Thoracic aorta (tissue), 2 donors: ENCODE measurements around the gene CYB5R2. TPM values are rescaled to one million over a fixed set of nuclear protein-coding genes. Genes with fewer than 3 reads are reported as not detected.

Experiments
- ATAC-seq: fragments of 150-250 bp; one replicate; pipeline ENCODE4 v1.8.0; 2017; ENCODE audit warnings: low read depth; ENCODE audit not compliant: insufficient number of reproducible peaks, low FRiP score
- DNase-seq: peaks from one replicate; pipeline ENCODE4 v3.0.0-alpha.2; 2020; ENCODE audit warnings: low spot score
- H3K27ac ChIP-seq, 2 donors: fragments of 200-600 bp; sonication (generic); 1 replicate in 1 of 2; 2 replicates in 1 of 2; pipeline ENCODE4 v1.5.1; 2016; ENCODE audit warnings: mild to moderate bottlenecking in 2 of 2, moderate library complexity in 2 of 2
- H3K27me3 ChIP-seq: fragments of 200-600 bp; sonication (generic); replicated peaks from 2 replicates; pipeline ENCODE4 v1.6.0; 2016; ENCODE audit warnings: mild to moderate bottlenecking; ENCODE audit not compliant: insufficient read depth
- H3K36me3 ChIP-seq: fragments of 200-600 bp; sonication (generic); one replicate; pipeline ENCODE4 v1.5.1; 2016
- H3K4me1 ChIP-seq, 2 donors: fragments of 200-600 bp; sonication (generic); 1 replicate in 1 of 2; 2 replicates in 1 of 2; pipeline versions ENCODE4 v1.5.1 to v1.6.0; 2016; ENCODE audit warnings: low read depth in 2 of 2, mild to moderate bottlenecking in 1 of 2; ENCODE audit not compliant: control insufficient read depth in 1 of 2
- H3K4me3 ChIP-seq: fragments of 200-600 bp; sonication (generic); 2 replicates; pipeline ENCODE4 v1.5.1; 2016; ENCODE audit warnings: mild to moderate bottlenecking
- H3K9me3 ChIP-seq: fragments of 200-600 bp; sonication (generic); 2 replicates; pipeline ENCODE4 v1.5.1; 2016
- CTCF ChIP-seq: fragments of 200-600 bp; sonication (generic); IDR thresholded peaks from one replicate; pipeline ENCODE4 v1.5.1; 2019; ENCODE audit warnings: antibody characterized with exemption
- total RNA-seq, 2 donors: library from RNA; depleted of rRNA; stranded (reverse); fragments of >200 nt; gene quantifications; one replicate each; pipeline versions ENCODE4 v1.1.0 to v1.2.3, GENCODE V29; 2016

Gene CYB5R2
- total RNA-seq, 2 donors from 2014 or later: 12.6 to 21.3 TPM

GRCh38 chr11:7621554-7621953 is 51.7 kb downstream of the CYB5R2 start:
- DNase-seq (no peak), ATAC-seq (no peak)
- no peak overlapping the region for H3K4me3 ChIP-seq
- no peak for TF ChIP-seq CTCF
- peaks cover 22% of the 10 kb centered on the region for H3K36me3 ChIP-seq
- no peak overlapping the region for H3K27ac ChIP-seq
- H3K9me3 ChIP-seq: no peaks in the 10 kb centered on the region
- H3K4me1 ChIP-seq: no peaks in the 10 kb centered on the region
- H3K27me3 ChIP-seq: no peaks in the 10 kb centered on the region

GRCh38 chr11:7621090-7621489 is 52.2 kb downstream of the CYB5R2 start:
- ATAC-seq (no peak), DNase-seq (no peak)
- no peak for TF ChIP-seq CTCF
- Histone ChIP-seq H3K4me1 (no peaks in the 10 kb centered on the region), H3K4me3 (no peak overlapping the region), H3K27ac (no peak overlapping the region), H3K36me3 (peaks cover 21% of the 10 kb centered on the region), H3K9me3 (no peaks in the 10 kb centered on the region), H3K27me3 (no peaks in the 10 kb centered on the region)

- ATAC-seq (no peak), DNase-seq (no peak)
- Histone ChIP-seq H3K9me3 (no peaks in the 10 kb centered on the region), H3K27ac (no peak overlapping the region), H3K36me3 (peaks cover 14% of the 10 kb centered on the region), H3K4me3 (no peak overlapping the region), H3K27me3 (no peaks in the 10 kb centered on the region), H3K4me1 (no peaks in the 10 kb centered on the region)
- TF ChIP-seq CTCF: no peak
These were observed 54.0 kb downstream of the CYB5R2 start for GRCh38 chr11:7619322-7619721.

- H3K4me1 ChIP-seq: peaks cover 6 to 17% of the 10 kb centered on the region in 2 donors
- no peak overlapping the region for H3K4me3 ChIP-seq
- no peaks in the 10 kb centered on the region for H3K9me3 ChIP-seq
- peaks cover 9% of the 10 kb centered on the region for H3K36me3 ChIP-seq
- H3K27me3 ChIP-seq: no peaks in the 10 kb centered on the region
- TF ChIP-seq CTCF: no peak
- DNase-seq: no peak
- ATAC-seq: no peak
- no peak overlapping the region for H3K27ac ChIP-seq
These were observed 56.3 kb downstream of the CYB5R2 start for GRCh38 chr11:7617032-7617431.

Other genes with a start within 250 kb of the CYB5R2 start
- gene OLFML1, start 188.0 kb downstream of the CYB5R2 start, total RNA-seq: 1 to 10 TPM; 7.4 to 8.7 TPM
- 10 to 100 TPM; 43.5 to 48.9 TPM for gene PPFIBP2, start 159.5 kb downstream of the CYB5R2 start, total RNA-seq
- gene OVCH2, start 33.0 kb upstream of the CYB5R2 start, total RNA-seq: 1 to 10 TPM; 1.2 to 1.5 TPM
- 1 to 10 TPM in 1 of 2 donors, not detected in 1; 1.2 TPM for gene OR5P2, start 123.4 kb upstream of the CYB5R2 start, total RNA-seq
- 1 to 10 TPM in 1 of 2 donors, not detected in 1; 3.1 TPM for gene OR5P3, start 157.3 kb upstream of the CYB5R2 start, total RNA-seq